Limb (tissue), 2 donors: ENCODE measurements around the gene LMCD1.

ENCODE experiments used
- DNase-seq, 2 donors: peaks; one replicate each; pipeline ENCODE4 v3.0.0-alpha.2; 2016; ENCODE audit errors: extremely low spot score in 2 of 2

LMCD1 gene

GRCh38 chr3:8581373-8581772 lies 79.8 kb downstream of the LMCD1 start:
- DNase-seq: no peak

- DNase-seq: no peak
Observed at GRCh38 chr3:8581806-8582445, 80.3 kb downstream of the LMCD1 start.

GRCh38 chr3:8584661-8585060 lies 83.0 kb downstream of the LMCD1 start:
- no peak for DNase-seq

- DNase-seq: no peak
Observed at GRCh38 chr3:8589880-8590556, 88.4 kb downstream of the LMCD1 start.

- DNase-seq: peak; percentile 65 to 80
Observed at GRCh38 chr3:8593021-8593827, 91.6 kb downstream of the LMCD1 start.

- no peak for DNase-seq
Observed at GRCh38 chr3:8595252-8595651, 93.6 kb downstream of the LMCD1 start.

GRCh38 chr3:8595695-8596115 lies 94.1 kb downstream of the LMCD1 start:
- DNase-seq: no peak

- DNase-seq: no peak
Observed at GRCh38 chr3:8596321-8597218, 94.9 kb downstream of the LMCD1 start.

GRCh38 chr3:8597219-8597853 lies 95.7 kb downstream of the LMCD1 start:
- DNase-seq: no peak

GRCh38 chr3:8599146-8599545 lies 97.5 kb downstream of the LMCD1 start:
- no peak for DNase-seq

GRCh38 chr3:8600457-8600856 lies 98.8 kb downstream of the LMCD1 start:
- no peak for DNase-seq

- peak in 1 of 2 donors; percentile 74 for DNase-seq
Observed at GRCh38 chr3:8603115-8603710, 101.6 kb downstream of the LMCD1 start.

GRCh38 chr3:8604006-8604405 lies 102.4 kb downstream of the LMCD1 start:
- DNase-seq: no peak

- DNase-seq: no peak
Observed at GRCh38 chr3:8604988-8605387, 103.4 kb downstream of the LMCD1 start.

- no peak for DNase-seq
Observed at GRCh38 chr3:8606701-8607231, 105.1 kb downstream of the LMCD1 start.

- DNase-seq: peak; percentile 50 to 67
Observed at GRCh38 chr3:8607234-8608040, 105.8 kb downstream of the LMCD1 start.

GRCh38 chr3:8608041-8608790 lies 106.6 kb downstream of the LMCD1 start:
- DNase-seq: no peak

- DNase-seq: no peak
Observed at GRCh38 chr3:8608791-8609467, 107.3 kb downstream of the LMCD1 start.
